ENCODE results near the gene ELANE. TPM values are rescaled to one million over a fixed set of nuclear protein-coding genes. Genes with fewer than 3 reads are reported as not detected.

ELANE gene
- total RNA-seq, 1 donor from 2014 or later: not detected

DNA sequence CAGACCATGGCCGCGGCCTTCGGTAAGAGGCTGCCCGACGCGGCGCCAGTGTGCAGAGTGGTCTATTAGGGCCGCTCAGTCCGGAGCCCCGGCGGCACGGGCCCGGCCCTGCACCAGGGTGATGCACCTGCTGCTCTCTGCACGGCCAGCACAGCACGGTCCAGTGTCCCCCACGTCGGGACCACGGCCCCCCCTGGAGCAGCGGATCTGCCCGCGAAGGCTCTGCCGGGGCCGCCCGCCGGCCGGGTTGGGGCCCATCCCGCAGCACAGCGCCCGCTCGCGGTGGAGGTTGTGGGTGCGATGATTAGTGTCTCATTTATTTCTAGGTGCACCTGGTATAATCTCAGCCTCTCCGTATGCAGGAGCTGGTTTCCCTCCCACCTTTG lies 46.9 kb upstream of the ELANE start:
- DNase-seq (ENCODE audit: low spot score in 2 of 2, unreplicated experiment in 2 of 2): no peak
- no peak overlapping the region for H3K4me3 Mint-ChIP-seq
- no peaks in the 10 kb centered on the region for H3K27me3 Mint-ChIP-seq (ENCODE audit: low read depth)
- H3K27ac Mint-ChIP-seq: no peak overlapping the region
- TF ChIP-seq, protein P1, sequence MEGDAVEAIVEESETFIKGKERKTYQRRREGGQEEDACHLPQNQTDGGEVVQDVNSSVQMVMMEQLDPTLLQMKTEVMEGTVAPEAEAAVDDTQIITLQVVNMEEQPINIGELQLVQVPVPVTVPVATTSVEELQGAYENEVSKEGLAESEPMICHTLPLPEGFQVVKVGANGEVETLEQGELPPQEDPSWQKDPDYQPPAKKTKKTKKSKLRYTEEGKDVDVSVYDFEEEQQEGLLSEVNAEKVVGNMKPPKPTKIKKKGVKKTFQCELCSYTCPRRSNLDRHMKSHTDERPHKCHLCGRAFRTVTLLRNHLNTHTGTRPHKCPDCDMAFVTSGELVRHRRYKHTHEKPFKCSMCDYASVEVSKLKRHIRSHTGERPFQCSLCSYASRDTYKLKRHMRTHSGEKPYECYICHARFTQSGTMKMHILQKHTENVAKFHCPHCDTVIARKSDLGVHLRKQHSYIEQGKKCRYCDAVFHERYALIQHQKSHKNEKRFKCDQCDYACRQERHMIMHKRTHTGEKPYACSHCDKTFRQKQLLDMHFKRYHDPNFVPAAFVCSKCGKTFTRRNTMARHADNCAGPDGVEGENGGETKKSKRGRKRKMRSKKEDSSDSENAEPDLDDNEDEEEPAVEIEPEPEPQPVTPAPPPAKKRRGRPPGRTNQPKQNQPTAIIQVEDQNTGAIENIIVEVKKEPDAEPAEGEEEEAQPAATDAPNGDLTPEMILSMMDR (IDR thresholded peaks at IDR 0.05; ENCODE audit: unreplicated experiment): no peak
- H3K4me1 Mint-ChIP-seq: peaks cover 42% of the 10 kb centered on the region
- H3K9me3 Mint-ChIP-seq: no peaks in the 10 kb centered on the region
- peaks cover 20% of the 10 kb centered on the region for H3K36me3 Mint-ChIP-seq

DNA sequence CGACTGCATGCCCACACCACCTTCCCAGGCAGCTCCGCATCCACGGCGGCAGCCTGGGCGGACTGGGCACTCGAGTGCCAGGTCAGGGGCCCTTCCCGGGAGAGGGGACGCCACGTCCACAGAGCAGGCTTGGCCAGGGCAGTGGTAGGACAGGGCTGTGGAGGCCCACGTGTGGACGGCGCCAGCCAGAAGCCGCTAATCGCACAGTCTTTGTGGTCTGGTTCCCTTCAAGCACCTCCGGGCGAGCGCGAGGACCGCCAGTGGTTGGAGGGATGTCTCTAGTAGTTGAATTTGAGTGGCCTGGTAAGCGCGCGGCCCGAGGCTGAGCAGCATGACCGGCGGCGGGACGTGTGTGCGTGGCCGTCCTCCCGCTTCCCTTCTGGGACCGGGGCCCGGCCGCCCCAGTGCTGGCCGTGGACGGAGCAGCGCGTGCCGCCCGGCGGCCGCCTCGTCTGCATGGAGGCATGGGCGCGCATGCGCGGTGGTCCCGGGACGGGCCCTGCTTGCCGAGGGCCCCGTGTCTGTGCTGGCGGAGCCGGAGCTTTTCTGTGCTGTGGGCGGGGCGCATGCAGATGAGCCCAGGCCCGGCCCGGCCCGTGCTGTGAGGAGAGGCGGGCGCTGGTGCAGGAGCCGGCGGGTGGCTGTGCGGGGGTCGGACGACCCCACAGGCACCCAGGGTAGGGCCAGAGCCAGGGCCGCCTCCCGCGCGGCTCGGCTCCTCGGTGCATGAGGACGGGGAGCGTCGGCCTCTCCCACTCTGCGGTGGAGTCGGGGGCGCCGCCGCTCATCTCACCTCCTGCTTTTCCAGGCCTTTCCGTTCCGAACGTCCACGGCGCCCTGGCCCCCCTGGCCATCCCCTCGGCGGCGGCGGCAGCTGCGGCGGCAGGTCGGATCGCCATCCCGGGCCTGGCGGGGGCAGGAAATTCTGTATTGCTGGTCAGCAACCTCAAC lies 46.2 kb upstream of the ELANE start:
- Mint-ChIP-seq H3K4me3 (no peak overlapping the region), H3K36me3 (peaks cover 22% of the 10 kb centered on the region), H3K9me3 (no peaks in the 10 kb centered on the region), H3K27ac (no peak overlapping the region), H3K4me1 (peaks cover 36% of the 10 kb centered on the region), H3K27me3 (ENCODE audit: low read depth) (no peaks in the 10 kb centered on the region)
- TF ChIP-seq, protein P1 (IDR thresholded peaks at IDR 0.05; ENCODE audit: unreplicated experiment): no peak
- DNase-seq (ENCODE audit: low spot score in 2 of 2, unreplicated experiment in 2 of 2): no peak

DNA sequence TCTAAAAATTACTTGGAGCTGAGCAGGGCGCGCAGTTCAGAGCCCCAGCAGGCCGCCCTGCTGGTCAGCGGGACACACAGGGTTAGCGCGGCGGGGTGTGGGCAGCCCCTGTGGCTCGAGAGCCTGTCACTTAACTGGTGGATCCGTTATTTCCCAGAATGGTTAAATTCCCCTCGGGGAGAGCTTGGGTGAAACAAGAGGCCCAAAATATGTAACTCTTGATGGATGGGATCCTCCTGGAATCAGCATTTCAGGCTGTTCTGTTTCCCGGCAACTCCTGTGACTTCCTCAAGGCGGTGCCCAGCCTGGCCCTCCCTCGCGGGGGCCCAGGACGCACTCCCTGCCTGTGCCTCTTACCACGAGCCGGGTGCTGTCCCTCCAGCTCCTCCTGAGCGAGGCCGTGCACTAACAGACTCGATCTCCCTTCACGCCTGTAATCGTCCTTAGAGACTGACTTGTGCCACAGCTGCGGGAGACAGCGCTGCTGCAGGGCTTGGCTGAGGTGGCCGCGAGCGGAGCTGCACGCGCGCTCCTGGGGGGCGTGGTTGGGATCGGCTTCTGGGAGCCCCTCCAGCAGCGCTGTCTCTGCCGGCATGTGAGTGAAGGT lies 45.2 kb upstream of the ELANE start:
- H3K9me3 Mint-ChIP-seq: no peaks in the 10 kb centered on the region
- H3K4me3 Mint-ChIP-seq: no peak overlapping the region
- peaks cover 26% of the 10 kb centered on the region for H3K4me1 Mint-ChIP-seq
- H3K27me3 Mint-ChIP-seq (ENCODE audit: low read depth): no peaks in the 10 kb centered on the region
- peaks cover 22% of the 10 kb centered on the region for H3K36me3 Mint-ChIP-seq
- H3K27ac Mint-ChIP-seq: peak overlapping the region; percentile 85
- TF ChIP-seq, protein P1 (IDR thresholded peaks at IDR 0.05; ENCODE audit: unreplicated experiment): peak; percentile 18
- DNase-seq (ENCODE audit: low spot score in 2 of 2, unreplicated experiment in 2 of 2): no peak

DNA sequence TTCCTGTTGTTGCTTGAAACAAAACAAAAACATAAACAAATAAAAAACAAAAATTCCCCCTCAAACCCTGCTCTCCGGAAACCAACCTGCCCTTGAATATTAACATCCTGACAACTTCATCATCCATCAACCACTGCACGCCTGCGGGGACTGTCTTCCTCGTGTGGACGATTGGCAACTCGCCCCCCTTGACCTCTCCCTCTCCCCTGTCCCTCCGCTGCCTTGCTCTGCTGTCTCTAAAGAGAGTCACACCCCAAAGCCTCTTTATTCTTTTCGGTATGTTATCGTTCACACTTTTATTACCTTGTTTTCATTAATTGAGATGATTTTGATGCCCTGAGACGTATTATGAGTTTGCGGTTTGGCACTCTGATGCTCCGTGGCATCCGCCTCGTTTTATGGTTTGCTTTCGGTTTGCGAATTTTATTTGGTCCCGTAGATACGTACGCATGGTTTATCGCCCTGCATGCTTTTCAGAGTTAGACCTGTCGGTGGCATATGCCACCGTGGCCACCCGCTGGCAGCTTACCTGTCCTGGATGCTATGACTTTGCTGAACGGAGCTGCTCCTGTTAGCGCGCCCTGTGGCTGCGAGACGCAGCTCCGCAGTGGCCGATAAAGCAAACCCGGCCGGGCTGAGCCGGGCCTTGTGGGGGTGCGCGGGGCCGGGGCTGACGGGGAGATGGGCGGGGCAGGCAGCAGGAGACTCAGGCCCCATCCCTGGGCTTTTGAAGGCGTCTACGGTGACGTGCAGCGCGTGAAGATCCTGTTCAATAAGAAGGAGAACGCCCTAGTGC lies 44.3 kb upstream of the ELANE start:
- Mint-ChIP-seq H3K4me1 (peaks cover 17% of the 10 kb centered on the region), H3K27ac (peak overlapping the region; percentile 85), H3K27me3 (ENCODE audit: low read depth) (no peaks in the 10 kb centered on the region), H3K36me3 (peaks cover 19% of the 10 kb centered on the region), H3K4me3 (no peak overlapping the region), H3K9me3 (no peaks in the 10 kb centered on the region)
- DNase-seq (ENCODE audit: low spot score in 2 of 2, unreplicated experiment in 2 of 2): no peak
- TF ChIP-seq, protein P1 (IDR thresholded peaks at IDR 0.05; ENCODE audit: unreplicated experiment): no peak

DNA sequence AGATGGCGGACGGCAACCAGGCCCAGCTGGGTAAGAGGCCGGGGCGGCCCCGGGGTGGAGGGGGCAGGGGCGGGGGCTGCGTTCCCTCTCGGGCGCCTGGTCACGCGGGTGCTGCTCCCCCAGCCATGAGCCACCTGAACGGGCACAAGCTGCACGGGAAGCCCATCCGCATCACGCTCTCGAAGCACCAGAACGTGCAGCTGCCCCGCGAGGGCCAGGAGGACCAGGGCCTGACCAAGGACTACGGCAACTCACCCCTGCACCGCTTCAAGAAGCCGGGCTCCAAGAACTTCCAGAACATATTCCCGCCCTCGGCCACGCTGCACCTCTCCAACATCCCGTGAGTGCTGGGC lies 43.7 kb upstream of the ELANE start:
- Mint-ChIP-seq H3K4me1 (peaks cover 13% of the 10 kb centered on the region), H3K36me3 (peaks cover 19% of the 10 kb centered on the region), H3K4me3 (no peak overlapping the region), H3K27ac (no peak overlapping the region), H3K27me3 (ENCODE audit: low read depth) (no peaks in the 10 kb centered on the region), H3K9me3 (no peaks in the 10 kb centered on the region)
- TF ChIP-seq, protein P1 (IDR thresholded peaks at IDR 0.05; ENCODE audit: unreplicated experiment): no peak
- no peak for DNase-seq (ENCODE audit: low spot score in 2 of 2, unreplicated experiment in 2 of 2)
